HAP-1 (cell line): ENCODE measurements around the gene PADI1.

ENCODE experiments used
- DNase-seq, 2 experiments: peaks; one replicate each; pipeline ENCODE4 v3.0.0-alpha.2; 2016 to 2020; ENCODE audit warnings: low spot score in 2 of 2
- H3K27me3 ChIP-seq: fragments of 250-450 bp; sonication (Bioruptor Pico); 2 replicates; pipeline ENCODE4 v1.5.1; 2020; ENCODE audit warnings: low read depth, mild to moderate bottlenecking, moderate library complexity
- H3K36me3 ChIP-seq: fragments of 250-450 bp; sonication (Bioruptor Pico); replicated peaks from 2 replicates; pipeline ENCODE4 v1.5.1; 2020; ENCODE audit warnings: mild to moderate bottlenecking
- H3K4me1 ChIP-seq: fragments of 250-450 bp; sonication (Bioruptor Pico); 2 replicates; pipeline ENCODE4 v1.5.1; 2020; ENCODE audit warnings: mild to moderate bottlenecking
- H3K4me3 ChIP-seq: fragments of 250-450 bp; sonication (Bioruptor Pico); 2 replicates; pipeline ENCODE4 v1.5.1; 2020; ENCODE audit warnings: mild to moderate bottlenecking, moderate library complexity
- H3K9me3 ChIP-seq: fragments of 250-450 bp; sonication (Bioruptor Pico); 2 replicates; pipeline ENCODE4 v1.5.1; 2020; ENCODE audit warnings: mild to moderate bottlenecking, moderate library complexity
- in situ Hi-C: fragments of 300-500 bp; cut with MboI; formaldehyde crosslinking; loops from 3 replicates; pipeline ENCODE4 v1.14.3; 2020; ENCODE audit warnings: low sequenced_read_pairs, inconsistent platforms, mixed read lengths

The PADI1 gene

GRCh38 chr1:17187051-17187450 lies 17.9 kb upstream of the PADI1 start:
- DNase-seq = no peak
- H3K4me1 ChIP-seq = no peaks in the 10 kb centered on the region
- H3K4me3 ChIP-seq = no peak overlapping the region
- no peaks in the 10 kb centered on the region for H3K36me3 ChIP-seq
- no peaks in the 10 kb centered on the region for H3K27me3 ChIP-seq
- in situ Hi-C loops = no loop called here
- no peaks in the 10 kb centered on the region for H3K9me3 ChIP-seq

DNA sequence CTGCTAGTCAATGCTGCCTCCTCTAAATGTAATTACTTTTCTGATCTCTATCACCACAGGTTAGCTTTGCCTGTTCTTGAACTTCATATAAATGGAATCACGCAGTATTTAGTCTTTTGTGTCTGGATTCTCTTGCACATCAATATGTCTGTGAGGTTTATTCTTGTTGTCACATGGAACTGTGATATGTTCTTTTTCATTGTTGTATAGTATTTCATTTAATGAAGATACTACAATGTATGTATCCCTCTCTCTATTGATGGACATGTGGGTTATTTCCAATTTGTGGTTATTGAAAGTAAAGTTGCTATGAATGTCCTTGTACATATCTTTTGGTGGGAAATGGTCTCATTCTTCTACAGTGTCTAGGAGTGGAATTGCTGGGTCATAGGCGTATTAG lies 16.7 kb upstream of the PADI1 start:
- H3K27me3 ChIP-seq = no peaks in the 10 kb centered on the region
- in situ Hi-C loops = no loop called here
- no peak for DNase-seq
- no peak overlapping the region for H3K4me3 ChIP-seq
- H3K36me3 ChIP-seq = no peaks in the 10 kb centered on the region
- H3K9me3 ChIP-seq = no peaks in the 10 kb centered on the region
- H3K4me1 ChIP-seq = no peaks in the 10 kb centered on the region

DNA sequence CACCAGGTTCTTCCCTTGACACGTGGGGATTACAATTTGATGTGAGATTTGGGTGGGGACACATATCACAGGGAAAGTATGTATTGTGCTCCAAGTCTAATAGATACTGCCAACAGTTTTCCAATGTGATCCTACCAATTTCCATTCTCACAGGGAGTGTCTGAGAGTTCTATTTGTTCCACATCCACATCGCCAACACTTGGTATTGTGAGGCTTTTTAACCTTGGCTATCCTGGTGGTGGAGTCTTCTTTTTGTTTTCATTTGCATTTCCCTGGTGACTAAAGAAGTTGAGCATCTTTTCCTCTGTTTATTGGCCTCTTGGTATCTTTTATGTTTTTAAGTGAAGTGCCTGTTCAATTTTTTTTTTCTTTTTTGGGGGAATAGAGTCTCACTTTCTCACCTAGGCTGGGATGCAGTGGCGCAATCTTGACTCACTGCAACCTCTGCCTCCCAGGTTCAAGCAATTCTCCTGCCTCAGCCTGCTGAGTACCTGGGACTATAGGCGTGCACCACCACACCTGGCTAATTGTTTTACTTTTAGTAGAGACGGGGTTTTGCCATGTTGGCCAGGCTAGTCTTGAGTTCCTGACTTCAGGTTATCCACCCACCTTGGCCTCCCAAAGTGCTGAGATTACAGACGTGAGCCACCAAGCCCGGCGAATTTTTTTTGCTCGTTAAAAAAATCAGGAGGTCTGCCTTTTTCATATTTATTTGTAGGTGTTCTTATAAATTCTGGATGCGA lies 15.9 kb upstream of the PADI1 start:
- Histone ChIP-seq H3K36me3 (no peaks in the 10 kb centered on the region), H3K4me1 (no peaks in the 10 kb centered on the region), H3K27me3 (no peaks in the 10 kb centered on the region), H3K9me3 (no peaks in the 10 kb centered on the region), H3K4me3 (no peak overlapping the region)
- in situ Hi-C loops = no loop called here
- DNase-seq = no peak

DNA sequence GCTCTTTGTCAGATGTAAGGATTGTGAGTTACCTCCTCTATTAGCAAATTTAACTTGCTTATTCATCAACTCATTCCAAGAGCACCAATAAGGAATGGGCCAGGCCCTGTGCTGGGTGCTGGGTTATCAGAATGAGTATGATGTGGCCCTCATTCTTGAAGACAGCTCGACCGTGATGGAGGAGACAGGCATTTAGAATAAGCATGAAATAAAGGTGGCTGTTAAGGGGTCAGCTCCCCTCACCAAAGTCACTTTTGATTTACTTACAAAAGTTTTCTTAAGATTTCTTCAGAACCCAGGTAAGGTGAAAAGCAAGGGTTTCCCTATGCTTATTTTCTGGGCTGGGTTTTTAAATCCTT lies 15.3 kb upstream of the PADI1 start:
- in situ Hi-C loops = no loop called here
- no peak for DNase-seq
- no peak overlapping the region for H3K4me3 ChIP-seq

DNA sequence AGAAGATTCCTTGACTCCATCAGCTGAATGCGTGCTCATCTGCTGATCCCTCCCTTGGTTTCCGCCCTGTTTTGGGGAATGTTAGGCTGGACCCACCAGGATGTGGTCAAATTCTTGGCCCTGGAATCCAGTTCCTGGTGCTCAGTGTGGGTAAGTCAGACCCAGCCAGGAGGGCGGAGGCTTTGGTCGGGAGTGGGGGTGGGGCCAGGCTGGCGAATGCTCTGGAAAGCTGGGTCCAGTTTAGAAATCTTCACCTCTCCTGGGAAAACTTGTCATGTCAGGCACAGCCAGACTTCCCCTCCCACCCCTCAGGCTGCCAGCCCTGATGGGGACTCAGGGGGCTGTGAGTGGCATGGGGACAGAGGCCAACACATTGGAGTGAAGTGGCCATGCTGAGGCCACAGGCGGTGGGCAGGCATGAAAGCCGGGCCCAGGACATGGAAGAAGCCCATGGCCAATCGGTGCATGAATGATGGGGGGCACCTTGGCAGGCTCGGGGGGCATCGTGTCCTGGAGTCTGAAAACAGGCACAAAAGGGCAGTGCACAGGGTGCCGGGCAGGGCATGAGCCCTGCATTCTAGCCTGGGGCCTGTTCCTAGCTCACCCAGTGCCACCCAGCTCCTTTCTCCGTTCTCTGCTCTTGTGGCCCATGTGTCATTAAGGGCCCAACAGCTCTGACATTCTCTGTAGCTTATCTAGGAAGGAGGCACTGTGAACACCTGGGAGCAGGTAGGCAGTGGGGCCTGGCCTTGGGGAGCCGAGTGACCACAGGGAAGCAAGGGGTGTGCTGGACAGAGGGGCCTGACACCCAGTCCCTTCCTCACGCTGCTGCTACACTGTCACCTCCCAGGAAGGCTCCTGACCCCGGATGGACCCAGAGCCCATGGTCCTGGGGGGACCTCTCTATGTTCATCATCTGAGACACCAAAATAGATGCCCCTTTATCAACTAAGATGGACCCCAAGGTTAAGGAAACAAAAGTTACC lies 14.6 kb upstream of the PADI1 start:
- in situ Hi-C loops = no loop called here
- DNase-seq = no peak
- no peaks in the 10 kb centered on the region for H3K4me1 ChIP-seq
- no peaks in the 10 kb centered on the region for H3K27me3 ChIP-seq
- H3K36me3 ChIP-seq = no peaks in the 10 kb centered on the region
- H3K4me3 ChIP-seq = no peak overlapping the region
- no peaks in the 10 kb centered on the region for H3K9me3 ChIP-seq

More for the DNA sequence above, 15.3 kb upstream of the PADI1 start:
- Histone ChIP-seq H3K36me3 (no peaks in the 10 kb centered on the region), H3K9me3 (no peaks in the 10 kb centered on the region), H3K27me3 (no peaks in the 10 kb centered on the region), H3K4me1 (no peaks in the 10 kb centered on the region)

DNA sequence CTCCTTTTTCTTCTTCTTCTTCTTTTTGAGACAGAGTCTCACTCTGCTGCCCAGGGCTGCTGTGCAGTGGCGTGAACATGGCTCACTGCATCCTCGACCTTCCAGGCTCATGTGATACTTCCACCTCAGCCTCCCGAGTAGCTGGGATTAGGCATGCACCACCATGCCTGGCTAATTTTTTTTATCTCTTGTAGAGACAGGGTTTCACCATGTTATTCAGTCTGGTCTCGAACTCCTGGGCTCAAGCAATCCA lies 13.0 kb upstream of the PADI1 start:
- Histone ChIP-seq H3K4me1 (no peaks in the 10 kb centered on the region), H3K9me3 (no peaks in the 10 kb centered on the region), H3K36me3 (no peaks in the 10 kb centered on the region), H3K27me3 (no peaks in the 10 kb centered on the region), H3K4me3 (no peak overlapping the region)
- DNase-seq = no peak
- in situ Hi-C loops = no loop called here

GRCh38 chr1:17192394-17193221 lies 12.3 kb upstream of the PADI1 start:
- Histone ChIP-seq H3K4me1 (no peaks in the 10 kb centered on the region), H3K9me3 (no peaks in the 10 kb centered on the region)
- no peak for DNase-seq

DNA sequence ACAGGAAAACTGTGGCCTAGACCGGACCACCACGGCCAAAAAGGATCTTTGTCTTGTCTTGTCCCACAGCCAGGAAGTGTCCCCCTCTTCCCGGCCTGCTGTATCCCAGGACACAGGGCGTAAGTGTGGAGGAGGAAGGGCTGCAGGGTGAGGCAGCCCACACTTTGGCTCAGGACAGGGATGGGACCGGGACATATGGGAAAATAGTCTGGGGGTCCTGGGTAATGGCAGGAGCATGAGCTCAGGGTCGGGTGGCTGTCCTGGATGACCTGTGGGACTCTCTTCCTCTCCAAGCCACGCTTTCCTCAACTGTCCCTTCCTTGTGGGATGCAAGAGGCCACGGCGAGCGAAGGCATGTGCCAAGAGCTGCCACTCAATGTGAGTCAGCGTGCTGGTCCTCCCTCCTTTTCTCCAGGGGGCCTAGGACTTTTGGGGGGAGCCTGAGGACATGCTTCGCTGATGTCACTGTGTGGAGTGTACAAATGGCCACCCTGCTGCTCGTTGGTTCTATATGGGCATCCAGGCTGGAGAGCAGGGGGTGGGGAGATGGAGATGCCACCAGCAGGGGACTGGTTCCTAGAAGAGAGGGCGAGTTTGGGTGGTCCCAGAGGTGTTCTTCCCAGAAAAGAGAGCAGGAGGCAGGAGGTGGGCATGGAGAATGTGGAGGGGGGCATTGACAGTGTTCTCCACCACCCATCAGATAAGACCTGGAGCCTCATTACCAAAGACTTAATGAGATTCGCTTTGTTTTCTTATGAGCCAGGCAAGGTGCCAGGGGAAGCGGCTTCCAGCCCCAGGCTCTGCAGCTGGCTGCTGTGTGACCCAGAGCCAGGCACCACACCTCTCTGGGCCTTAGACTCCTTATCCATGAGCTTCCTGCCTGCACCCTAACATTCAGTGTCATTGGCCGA lies 11.5 kb upstream of the PADI1 start:
- Histone ChIP-seq H3K36me3 (no peaks in the 10 kb centered on the region), H3K27me3 (no peaks in the 10 kb centered on the region), H3K4me1 (no peaks in the 10 kb centered on the region), H3K4me3 (no peak overlapping the region), H3K9me3 (no peaks in the 10 kb centered on the region)
- no peak for DNase-seq
- in situ Hi-C loops = no loop called here

More at GRCh38 chr1:17192394-17193221, 12.3 kb upstream of the PADI1 start:
- no peaks in the 10 kb centered on the region for H3K27me3 ChIP-seq
- in situ Hi-C loops = no loop called here
- H3K36me3 ChIP-seq = no peaks in the 10 kb centered on the region
- H3K4me3 ChIP-seq = no peak overlapping the region

DNA sequence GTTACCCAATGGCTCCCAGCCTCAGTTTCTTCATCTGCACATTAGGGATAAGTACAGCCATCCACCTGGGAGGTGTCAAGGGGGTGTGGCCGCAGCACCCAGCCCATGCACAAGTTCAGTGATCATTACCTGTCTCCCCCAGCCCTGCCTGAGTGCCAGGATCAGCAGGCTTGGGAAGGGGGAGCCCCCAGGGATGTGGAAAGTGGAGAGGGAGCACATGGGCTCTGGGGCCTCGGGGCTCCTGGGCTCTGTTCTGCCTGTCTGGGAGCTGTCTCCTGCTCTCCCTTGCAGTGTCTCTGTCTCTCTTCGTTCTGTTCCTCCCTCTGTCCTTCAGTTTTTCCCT lies 10.8 kb upstream of the PADI1 start:
- DNase-seq = no peak
- in situ Hi-C loops = no loop called here
- Histone ChIP-seq H3K4me3 (no peak overlapping the region), H3K4me1 (no peaks in the 10 kb centered on the region), H3K27me3 (no peaks in the 10 kb centered on the region), H3K9me3 (no peaks in the 10 kb centered on the region), H3K36me3 (no peaks in the 10 kb centered on the region)

DNA sequence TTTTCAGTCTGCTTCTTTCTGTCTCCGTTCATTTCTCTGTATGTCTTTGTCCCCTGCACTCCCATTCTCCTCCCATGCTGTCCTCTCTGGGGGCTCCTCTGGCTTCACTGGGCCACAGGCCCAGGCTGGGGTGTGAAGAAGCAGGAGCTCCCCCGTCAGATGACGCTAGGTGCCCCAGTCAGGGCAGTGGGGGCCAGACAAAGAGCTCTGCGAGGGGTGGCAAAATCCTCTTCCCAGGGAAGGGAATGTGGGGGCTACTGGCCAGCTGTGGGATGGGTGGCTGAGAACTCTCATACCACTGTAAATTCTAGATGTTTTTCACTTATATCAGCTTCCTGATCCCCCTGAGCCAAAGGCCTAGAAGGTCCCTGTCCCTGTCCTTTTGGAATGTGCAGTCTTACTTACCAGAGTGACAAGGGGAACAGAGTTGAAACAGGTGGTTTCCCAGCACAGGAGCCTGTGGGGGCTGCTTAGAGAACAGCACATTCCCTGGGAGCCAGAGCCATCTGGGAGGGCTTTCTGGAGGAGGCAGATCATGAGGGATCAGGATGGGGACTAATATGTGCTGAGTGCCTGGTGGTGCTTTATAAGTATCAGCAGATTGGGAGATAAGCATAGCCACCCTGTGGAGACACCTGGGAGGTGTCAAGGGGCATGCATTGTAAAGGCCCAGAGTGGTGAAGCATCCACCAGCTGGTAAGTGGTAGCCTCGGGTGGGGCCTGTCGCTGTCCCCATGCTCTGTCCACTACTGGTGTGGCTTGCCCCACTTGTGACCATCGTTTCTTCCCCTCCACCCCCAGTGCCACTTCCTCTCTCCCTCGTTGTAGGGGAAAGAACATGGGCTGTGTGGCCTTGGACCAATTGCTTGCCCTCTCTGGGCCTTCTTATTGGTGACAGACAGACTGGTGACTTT lies 10.1 kb upstream of the PADI1 start:
- no peaks in the 10 kb centered on the region for H3K36me3 ChIP-seq
- in situ Hi-C loops = no loop called here
- no peaks in the 10 kb centered on the region for H3K4me1 ChIP-seq
- no peaks in the 10 kb centered on the region for H3K27me3 ChIP-seq
- no peak for DNase-seq
- no peak overlapping the region for H3K4me3 ChIP-seq
- no peaks in the 10 kb centered on the region for H3K9me3 ChIP-seq

GRCh38 chr1:17195731-17196130 lies 9.2 kb upstream of the PADI1 start:
- Histone ChIP-seq H3K36me3 (no peaks in the 10 kb centered on the region), H3K4me1 (no peaks in the 10 kb centered on the region), H3K27me3 (peaks cover 2% of the 10 kb centered on the region; the same call in 1 of the 2 replicates), H3K4me3 (no peak overlapping the region), H3K9me3 (no peaks in the 10 kb centered on the region)
- in situ Hi-C loops = no loop called here
- DNase-seq = peak in 1 of 2 experiments; percentile 3

GRCh38 chr1:17196496-17197185 lies 8.3 kb upstream of the PADI1 start:
- peak in 1 of 2 experiments; percentile 3 for DNase-seq
- Histone ChIP-seq H3K4me3 (no peak overlapping the region), H3K36me3 (no peaks in the 10 kb centered on the region), H3K4me1 (no peaks in the 10 kb centered on the region), H3K27me3 (peaks cover 4% of the 10 kb centered on the region; the same call in 1 of the 2 replicates), H3K9me3 (no peaks in the 10 kb centered on the region)
- in situ Hi-C loops = no loop called here
